Measurements from ENCODE around the gene SMTNL2. TPM values are rescaled to one million over a fixed set of nuclear protein-coding genes. Genes with fewer than 3 reads are reported as not detected.

SMTNL2 gene
- total RNA-seq, 4 donors from 2014 or later: 5.7 to 12.0 (median 6.8) TPM; not detected in 1

- Histone ChIP-seq H3K27me3 (no peaks in the 10 kb centered on the region), H3K4me1 (no peaks in the 10 kb centered on the region), H3K36me3 (no peaks in the 10 kb centered on the region), H3K4me3 (no peak overlapping the region), H3K9me3 (no peaks in the 10 kb centered on the region), H3K27ac (no peak overlapping the region)
- TF ChIP-seq CTCF (IDR thresholded peaks at IDR 0.05): no peak
- no peak for TF ChIP-seq POLR2A (IDR thresholded peaks at IDR 0.05)
- DNase-seq: no peak
- intact Hi-C loops (cut with DNase I; ENCODE audit: low total_unique reads): no loop called here
These were observed 12.2 kb upstream of the SMTNL2 start for GRCh38 chr17:4572131-4572530.

GRCh38 chr17:4573115-4573514 is 11.2 kb upstream of the SMTNL2 start:
- Histone ChIP-seq H3K4me3 (no peak overlapping the region), H3K27ac (no peak overlapping the region), H3K4me1 (no peaks in the 10 kb centered on the region), H3K36me3 (no peaks in the 10 kb centered on the region), H3K9me3 (no peaks in the 10 kb centered on the region), H3K27me3 (no peaks in the 10 kb centered on the region)
- intact Hi-C loops (cut with DNase I; ENCODE audit: low total_unique reads): no loop called here
- TF ChIP-seq CTCF (IDR thresholded peaks at IDR 0.05) (no peak), POLR2A (IDR thresholded peaks at IDR 0.05) (no peak)
- DNase-seq: no peak

- no peak for TF ChIP-seq POLR2A (IDR thresholded peaks at IDR 0.05)
- TF ChIP-seq CTCF (IDR thresholded peaks at IDR 0.05): no peak
- Histone ChIP-seq H3K4me1 (no peaks in the 10 kb centered on the region), H3K27me3 (no peaks in the 10 kb centered on the region), H3K9me3 (no peaks in the 10 kb centered on the region), H3K4me3 (no peak overlapping the region), H3K27ac (no peak overlapping the region), H3K36me3 (no peaks in the 10 kb centered on the region)
- DNase-seq: no peak
- intact Hi-C loops (cut with DNase I; ENCODE audit: low total_unique reads): no loop called here
These were observed 10.7 kb upstream of the SMTNL2 start for GRCh38 chr17:4573669-4574068.

GRCh38 chr17:4574448-4575045 is 9.8 kb upstream of the SMTNL2 start:
- no peaks in the 10 kb centered on the region for H3K36me3 ChIP-seq
- no peak overlapping the region for H3K27ac ChIP-seq
- TF ChIP-seq CTCF (IDR thresholded peaks at IDR 0.05) (no peak), POLR2A (IDR thresholded peaks at IDR 0.05) (no peak)
- no peak overlapping the region for H3K4me3 ChIP-seq
- intact Hi-C loops (cut with DNase I; ENCODE audit: low total_unique reads): no loop called here
- H3K4me1 ChIP-seq: no peaks in the 10 kb centered on the region
- no peaks in the 10 kb centered on the region for H3K9me3 ChIP-seq
- no peaks in the 10 kb centered on the region for H3K27me3 ChIP-seq
- DNase-seq: no peak

GRCh38 chr17:4576161-4576558 is 8.2 kb upstream of the SMTNL2 start:
- Histone ChIP-seq H3K27me3 (no peaks in the 10 kb centered on the region), H3K4me3 (no peak overlapping the region), H3K9me3 (no peaks in the 10 kb centered on the region), H3K4me1 (no peaks in the 10 kb centered on the region), H3K36me3 (no peaks in the 10 kb centered on the region), H3K27ac (no peak overlapping the region)
- no peak for DNase-seq
- intact Hi-C loops (cut with DNase I; ENCODE audit: low total_unique reads): no loop called here
- TF ChIP-seq POLR2A (IDR thresholded peaks at IDR 0.05) (no peak), CTCF (IDR thresholded peaks at IDR 0.05) (no peak)
